Measurements from ENCODE around the gene CCR8.
"Not testable (repeated sequence)": the region's sequence is repeated elsewhere in the genome, so short reads cannot be mapped to it uniquely, and the experiment has no call there.

The CCR8 gene

DNA sequence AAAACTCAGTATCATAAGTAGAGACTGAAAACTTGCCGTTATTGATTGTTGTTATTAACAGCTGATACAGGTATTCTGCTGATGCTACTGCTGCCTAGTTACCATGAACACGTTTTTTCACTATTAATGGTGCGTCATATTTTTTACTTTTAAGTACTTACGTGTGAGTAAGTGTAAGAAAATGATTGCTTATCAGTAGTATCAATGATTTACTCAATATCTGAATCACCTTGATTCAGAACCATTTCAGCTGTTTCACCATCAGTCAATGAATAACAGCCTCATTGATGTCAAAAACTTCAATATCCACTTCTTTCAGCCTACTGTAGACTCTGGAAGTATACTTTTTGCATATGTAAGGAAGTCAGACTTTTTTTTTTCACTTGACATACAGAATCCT, 4.7 kb downstream of the CCR8 start:
- H3K36me3 ChIP-seq (ENCODE audit: control insufficient read depth in 1 of 2, insufficient read depth in 2 of 2, low read length in 2 of 2) = no peaks in the 10 kb centered on the region
- H3K27ac ChIP-seq (ENCODE audit: low read length) = no peak overlapping the region
- H3K4me1 ChIP-seq (ENCODE audit: control insufficient read depth in 1 of 2, insufficient read depth in 2 of 2, low read length in 2 of 2) = no peaks in the 10 kb centered on the region
- H3K27me3 ChIP-seq (ENCODE audit: low read depth, low read length) = no peaks in the 10 kb centered on the region
- no peaks in the 10 kb centered on the region for H3K9me3 ChIP-seq (ENCODE audit: control insufficient read depth in 1 of 2, low read length in 2 of 2)
- H3K4me3 ChIP-seq (ENCODE audit: low read depth in 1 of 2, low read length in 2 of 2) = no peak overlapping the region

- no peaks in the 10 kb centered on the region for H3K4me1 ChIP-seq (ENCODE audit: control insufficient read depth in 1 of 2, insufficient read depth in 2 of 2, low read length in 2 of 2)
- H3K9me3 ChIP-seq (ENCODE audit: control insufficient read depth in 1 of 2, low read length in 2 of 2) = no peaks in the 10 kb centered on the region
- H3K27me3 ChIP-seq (ENCODE audit: low read depth, low read length) = no peaks in the 10 kb centered on the region
- no peak overlapping the region for H3K27ac ChIP-seq (ENCODE audit: low read length)
- no peak overlapping the region for H3K4me3 ChIP-seq (ENCODE audit: low read depth in 1 of 2, low read length in 2 of 2)
- no peaks in the 10 kb centered on the region for H3K36me3 ChIP-seq (ENCODE audit: control insufficient read depth in 1 of 2, insufficient read depth in 2 of 2, low read length in 2 of 2)
These were observed 8.7 kb downstream of the CCR8 start for GRCh38 chr3:39338201-39338600.

DNA sequence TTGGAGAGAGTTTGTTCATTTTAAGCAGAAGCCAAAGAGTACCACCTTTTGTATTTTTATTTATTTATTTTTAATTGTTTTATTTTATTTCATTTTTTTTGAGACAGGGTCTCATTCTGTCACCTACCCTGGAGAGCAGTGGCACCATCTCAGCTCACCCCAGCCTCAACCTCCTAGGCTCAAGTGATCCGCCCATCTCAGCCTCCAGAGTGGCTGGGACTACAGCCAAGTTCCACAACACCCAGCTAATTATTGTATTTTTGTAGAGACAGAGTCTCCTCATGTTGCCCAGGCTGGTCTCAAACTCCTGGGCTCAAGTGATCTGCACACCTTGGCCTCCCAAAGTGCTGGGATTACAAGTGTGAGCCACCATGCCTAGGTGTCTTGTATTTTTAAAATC, 9.6 kb downstream of the CCR8 start:
- H3K4me1 ChIP-seq (ENCODE audit: control insufficient read depth in 1 of 2, insufficient read depth in 2 of 2, low read length in 2 of 2) = no peaks in the 10 kb centered on the region
- no peak overlapping the region for H3K27ac ChIP-seq (ENCODE audit: low read length)
- no peaks in the 10 kb centered on the region for H3K27me3 ChIP-seq (ENCODE audit: low read depth, low read length)
- H3K36me3 ChIP-seq (ENCODE audit: control insufficient read depth in 1 of 2, insufficient read depth in 2 of 2, low read length in 2 of 2) = no peaks in the 10 kb centered on the region
- H3K9me3 ChIP-seq (ENCODE audit: control insufficient read depth in 1 of 2, low read length in 2 of 2) = no peaks in the 10 kb centered on the region
- H3K4me3 ChIP-seq (ENCODE audit: low read depth in 1 of 2, low read length in 2 of 2) = no peak overlapping the region

GRCh38 chr3:39343076-39343717, 13.7 kb downstream of the CCR8 start:
- H3K27me3 ChIP-seq (ENCODE audit: low read depth, low read length) = no peaks in the 10 kb centered on the region

DNA sequence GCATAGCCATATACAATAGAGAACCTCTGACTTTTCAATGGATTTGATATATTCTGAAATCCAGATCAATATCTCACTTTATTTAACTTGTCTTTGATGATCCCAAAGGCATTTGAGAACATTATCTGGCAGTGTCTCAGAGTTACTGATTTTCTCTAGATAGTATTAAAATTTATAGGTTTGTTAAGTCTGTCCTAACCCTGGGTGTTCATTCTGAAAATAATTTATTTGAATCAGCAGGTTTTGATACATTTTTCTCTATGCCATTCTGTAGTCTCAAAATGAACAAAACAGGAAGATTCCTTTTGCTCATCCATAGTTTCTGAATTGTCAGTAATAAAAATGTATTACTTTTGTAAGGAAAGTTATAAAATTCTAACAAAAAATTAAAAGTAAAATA, 14.3 kb downstream of the CCR8 start:
- H3K9me3 ChIP-seq (ENCODE audit: control insufficient read depth in 1 of 2, low read length in 2 of 2) = no peaks in the 10 kb centered on the region
- no peak overlapping the region for H3K4me3 ChIP-seq (ENCODE audit: low read depth in 1 of 2, low read length in 2 of 2)
- H3K27ac ChIP-seq (ENCODE audit: low read length) = no peak overlapping the region
- H3K36me3 ChIP-seq (ENCODE audit: control insufficient read depth in 1 of 2, insufficient read depth in 2 of 2, low read length in 2 of 2) = no peaks in the 10 kb centered on the region
- no peaks in the 10 kb centered on the region for H3K27me3 ChIP-seq (ENCODE audit: low read depth, low read length)
- no peaks in the 10 kb centered on the region for H3K4me1 ChIP-seq (ENCODE audit: control insufficient read depth in 1 of 2, insufficient read depth in 2 of 2, low read length in 2 of 2)

More at GRCh38 chr3:39343076-39343717, 13.7 kb downstream of the CCR8 start:
- no peaks in the 10 kb centered on the region for H3K4me1 ChIP-seq (ENCODE audit: control insufficient read depth in 1 of 2, insufficient read depth in 2 of 2, low read length in 2 of 2)
- H3K36me3 ChIP-seq (ENCODE audit: control insufficient read depth in 1 of 2, insufficient read depth in 2 of 2, low read length in 2 of 2) = no peaks in the 10 kb centered on the region
- no peak overlapping the region for H3K4me3 ChIP-seq (ENCODE audit: low read depth in 1 of 2, low read length in 2 of 2)
- H3K9me3 ChIP-seq (ENCODE audit: control insufficient read depth in 1 of 2, low read length in 2 of 2) = no peaks in the 10 kb centered on the region
- H3K27ac ChIP-seq (ENCODE audit: low read length) = no peak overlapping the region

GRCh38 chr3:39344746-39345344, 15.3 kb downstream of the CCR8 start:
- H3K9me3 ChIP-seq (ENCODE audit: control insufficient read depth in 1 of 2, low read length in 2 of 2) = no peaks in the 10 kb centered on the region
- no peak overlapping the region for H3K27ac ChIP-seq (ENCODE audit: low read length)
- H3K4me3 ChIP-seq (ENCODE audit: low read depth in 1 of 2, low read length in 2 of 2) = no peak overlapping the region
- H3K36me3 ChIP-seq (ENCODE audit: control insufficient read depth in 1 of 2, insufficient read depth in 2 of 2, low read length in 2 of 2) = no peaks in the 10 kb centered on the region
- no peaks in the 10 kb centered on the region for H3K27me3 ChIP-seq (ENCODE audit: low read depth, low read length)
- no peaks in the 10 kb centered on the region for H3K4me1 ChIP-seq (ENCODE audit: control insufficient read depth in 1 of 2, insufficient read depth in 2 of 2, low read length in 2 of 2)

DNA sequence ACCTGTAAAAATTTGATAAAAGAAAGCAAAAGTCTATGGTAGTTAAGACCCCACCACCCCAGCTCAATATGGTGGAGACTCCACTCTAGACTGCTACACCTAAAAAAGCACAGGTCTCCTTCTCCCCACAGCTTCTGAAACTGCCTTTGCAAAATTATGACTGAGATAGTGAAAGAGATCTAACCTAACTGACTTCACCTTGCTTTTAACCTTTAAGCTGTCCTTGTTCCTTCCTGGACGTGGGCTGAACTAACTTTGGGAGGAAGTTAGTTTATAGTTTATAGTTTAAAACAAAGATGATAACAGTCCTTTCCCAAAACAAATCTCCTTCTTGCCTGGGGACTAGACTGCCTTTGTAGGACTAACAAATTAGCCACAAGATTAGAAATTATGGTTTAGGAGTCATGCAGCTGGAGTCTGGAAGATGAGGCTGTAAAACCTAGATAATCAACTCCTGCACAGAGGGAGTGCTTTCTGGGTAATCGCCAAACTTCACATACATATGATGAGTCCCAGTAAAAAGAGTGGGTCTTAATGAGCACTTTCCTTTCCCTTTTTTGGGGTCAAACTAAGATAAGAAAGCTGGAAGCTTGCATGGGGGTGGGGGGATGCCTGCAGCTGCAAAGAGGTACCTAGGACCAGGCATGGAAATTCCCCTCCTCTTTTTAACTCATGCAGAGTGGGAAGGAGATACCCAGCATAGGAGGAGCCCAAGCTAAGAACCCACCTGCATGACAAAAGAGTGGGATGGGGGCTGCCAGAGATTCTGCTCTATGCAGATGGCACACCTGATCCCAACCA, 17.5 kb downstream of the CCR8 start:
- H3K4me3 ChIP-seq (ENCODE audit: low read depth in 1 of 2, low read length in 2 of 2) = no peak overlapping the region
- H3K27me3 ChIP-seq (ENCODE audit: low read depth, low read length) = no peaks in the 10 kb centered on the region
- H3K9me3 ChIP-seq (ENCODE audit: control insufficient read depth in 1 of 2, low read length in 2 of 2) = no peaks in the 10 kb centered on the region
- no peak overlapping the region for H3K27ac ChIP-seq (ENCODE audit: low read length)
- H3K36me3 ChIP-seq (ENCODE audit: control insufficient read depth in 1 of 2, insufficient read depth in 2 of 2, low read length in 2 of 2) = no peaks in the 10 kb centered on the region
- H3K4me1 ChIP-seq (ENCODE audit: control insufficient read depth in 1 of 2, insufficient read depth in 2 of 2, low read length in 2 of 2) = no peaks in the 10 kb centered on the region

DNA sequence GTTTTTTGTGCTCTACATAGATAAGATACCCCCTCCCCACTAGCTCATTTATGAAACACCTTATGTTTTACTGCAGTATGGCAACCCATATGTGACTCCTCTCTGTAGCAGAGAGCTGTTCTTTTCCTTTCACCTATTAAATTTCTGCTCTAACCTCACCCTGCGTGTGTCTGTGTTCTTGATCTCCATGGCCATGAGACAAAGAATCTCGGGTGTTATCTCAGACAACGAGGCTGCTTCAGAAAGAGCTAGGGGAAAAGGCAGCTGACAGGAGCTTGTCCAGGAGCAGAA, 18.0 kb downstream of the CCR8 start:
- no peak overlapping the region for H3K4me3 ChIP-seq (ENCODE audit: low read depth in 1 of 2, low read length in 2 of 2)
- H3K36me3 ChIP-seq (ENCODE audit: control insufficient read depth in 1 of 2, insufficient read depth in 2 of 2, low read length in 2 of 2) = no peaks in the 10 kb centered on the region
- H3K27me3 ChIP-seq (ENCODE audit: low read depth, low read length) = no peaks in the 10 kb centered on the region
- H3K27ac ChIP-seq (ENCODE audit: low read length) = no peak overlapping the region
- no peaks in the 10 kb centered on the region for H3K4me1 ChIP-seq (ENCODE audit: control insufficient read depth in 1 of 2, insufficient read depth in 2 of 2, low read length in 2 of 2)
- no peaks in the 10 kb centered on the region for H3K9me3 ChIP-seq (ENCODE audit: control insufficient read depth in 1 of 2, low read length in 2 of 2)

DNA sequence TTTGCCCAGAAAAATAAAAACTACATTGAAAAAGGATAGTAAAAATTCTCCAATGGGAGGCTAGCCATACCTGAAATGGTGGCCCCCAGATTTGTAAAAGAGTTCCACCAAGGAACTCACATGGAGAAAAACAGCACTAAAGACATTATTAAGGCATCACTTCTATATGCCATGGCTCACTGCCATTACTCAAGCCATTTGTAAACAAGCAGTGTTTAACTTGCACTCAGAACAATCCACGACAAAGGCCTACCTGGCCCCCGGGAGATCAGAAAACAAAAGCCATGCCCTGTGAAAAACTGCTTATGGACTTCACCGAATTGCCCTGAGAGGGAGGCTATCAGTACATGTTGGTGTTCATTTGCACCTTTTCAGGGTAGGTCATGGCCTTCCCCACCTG, 19.6 kb downstream of the CCR8 start:
- H3K27ac ChIP-seq (ENCODE audit: low read length) = no peak overlapping the region
- no peaks in the 10 kb centered on the region for H3K4me1 ChIP-seq (ENCODE audit: control insufficient read depth in 1 of 2, insufficient read depth in 2 of 2, low read length in 2 of 2)
- no peak overlapping the region for H3K4me3 ChIP-seq (ENCODE audit: low read depth in 1 of 2, low read length in 2 of 2)

DNA sequence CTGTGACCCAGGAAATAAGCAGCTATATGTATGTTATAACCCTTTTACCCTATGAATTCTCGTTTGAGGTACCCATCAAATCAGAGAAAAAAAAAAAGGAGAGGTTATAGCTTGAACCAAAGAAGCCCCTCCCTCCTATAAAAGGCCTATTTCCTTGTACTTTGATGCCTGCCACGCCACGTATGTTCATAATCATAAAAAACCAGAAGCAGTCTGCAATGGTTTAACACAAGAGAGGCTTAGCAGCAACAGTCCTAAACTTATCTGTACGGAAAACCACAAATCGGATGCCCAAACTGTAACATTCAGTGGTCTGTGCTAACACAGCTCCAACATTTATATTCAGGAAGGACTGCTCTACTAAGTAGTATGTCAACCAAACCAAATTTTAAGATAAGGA, 21.2 kb downstream of the CCR8 start:
- H3K27me3 ChIP-seq (ENCODE audit: low read depth, low read length) = no peaks in the 10 kb centered on the region
- H3K4me3 ChIP-seq (ENCODE audit: low read depth in 1 of 2, low read length in 2 of 2) = no peak overlapping the region
- no peak overlapping the region for H3K27ac ChIP-seq (ENCODE audit: low read length)
- no peaks in the 10 kb centered on the region for H3K4me1 ChIP-seq (ENCODE audit: control insufficient read depth in 1 of 2, insufficient read depth in 2 of 2, low read length in 2 of 2)
- H3K9me3 ChIP-seq (ENCODE audit: control insufficient read depth in 1 of 2, low read length in 2 of 2) = no peaks in the 10 kb centered on the region
- no peaks in the 10 kb centered on the region for H3K36me3 ChIP-seq (ENCODE audit: control insufficient read depth in 1 of 2, insufficient read depth in 2 of 2, low read length in 2 of 2)

More for the DNA sequence above, 19.6 kb downstream of the CCR8 start:
- H3K9me3 ChIP-seq (ENCODE audit: control insufficient read depth in 1 of 2, low read length in 2 of 2) = no peaks in the 10 kb centered on the region
- no peaks in the 10 kb centered on the region for H3K27me3 ChIP-seq (ENCODE audit: low read depth, low read length)
- no peaks in the 10 kb centered on the region for H3K36me3 ChIP-seq (ENCODE audit: control insufficient read depth in 1 of 2, insufficient read depth in 2 of 2, low read length in 2 of 2)

- H3K27ac ChIP-seq (ENCODE audit: low read length); H3K4me3 ChIP-seq (ENCODE audit: low read depth in 1 of 2, low read length in 2 of 2); H3K36me3 ChIP-seq (ENCODE audit: control insufficient read depth in 1 of 2, insufficient read depth in 2 of 2, low read length in 2 of 2); H3K9me3 ChIP-seq (ENCODE audit: control insufficient read depth in 1 of 2, low read length in 2 of 2); H3K27me3 ChIP-seq (ENCODE audit: low read depth, low read length); H3K4me1 ChIP-seq (ENCODE audit: control insufficient read depth in 1 of 2, insufficient read depth in 2 of 2, low read length in 2 of 2): not testable (repeated sequence)
These were observed 21.6 kb downstream of the CCR8 start for GRCh38 chr3:39351134-39351533.
